ENCODE data around the gene IFIT1B.
"Not testable (repeated sequence)": the region's sequence is repeated elsewhere in the genome, so short reads cannot be mapped to it uniquely, and the experiment has no call there.

IFIT1B gene

DNA sequence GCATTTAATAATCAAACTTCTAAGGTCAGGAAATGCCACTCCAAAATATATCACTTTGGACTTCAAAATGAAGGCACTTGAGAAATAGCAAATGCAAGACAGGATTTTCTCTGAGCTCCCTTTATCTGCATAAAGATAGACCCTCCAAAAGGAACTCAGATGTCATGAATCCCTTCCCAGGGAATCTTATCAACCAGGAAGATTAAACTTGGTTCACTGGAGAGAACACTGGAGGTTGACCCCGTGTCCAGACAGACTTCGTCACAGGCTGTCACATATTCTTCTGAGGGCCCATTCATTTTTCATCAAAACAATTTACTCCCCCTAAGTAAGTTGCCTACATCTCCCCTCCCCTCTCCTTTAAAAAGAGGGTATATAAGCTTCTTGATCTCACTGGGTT, 28.9 kb upstream of the IFIT1B start:
- H3K27ac ChIP-seq (ENCODE audit: poor library complexity, severe bottlenecking): no peak overlapping the region
- H3K4me1 ChIP-seq (ENCODE audit: insufficient read depth, poor library complexity, severe bottlenecking): peaks cover 42% of the 10 kb centered on the region
- TF ChIP-seq CTCF (IDR thresholded peaks at IDR 0.05; ENCODE audit: poor library complexity, severe bottlenecking): no peak
- ATAC-seq (ENCODE audit: low read depth) (no peak), DNase-seq (ENCODE audit: low spot score) (no peak)
- H3K9me3 ChIP-seq (ENCODE audit: severe bottlenecking): no peaks in the 10 kb centered on the region
- H3K4me3 ChIP-seq (ENCODE audit: severe bottlenecking): no peak overlapping the region
- H3K36me3 ChIP-seq (ENCODE audit: low read depth): no peaks in the 10 kb centered on the region
- H3K27me3 ChIP-seq (ENCODE audit: insufficient read depth, poor library complexity, severe bottlenecking): no peaks in the 10 kb centered on the region

- Histone ChIP-seq H3K27ac (ENCODE audit: poor library complexity, severe bottlenecking) (peak overlapping the region; percentile 90), H3K4me1 (ENCODE audit: insufficient read depth, poor library complexity, severe bottlenecking) (peaks cover 46% of the 10 kb centered on the region)
- ATAC-seq (ENCODE audit: low read depth); H3K27me3 ChIP-seq (ENCODE audit: insufficient read depth, poor library complexity, severe bottlenecking); DNase-seq (ENCODE audit: low spot score); H3K9me3 ChIP-seq (ENCODE audit: severe bottlenecking); H3K4me3 ChIP-seq (ENCODE audit: severe bottlenecking); H3K36me3 ChIP-seq (ENCODE audit: low read depth): not testable (repeated sequence)
These were observed 27.1 kb upstream of the IFIT1B start for GRCh38 chr10:89350631-89351315.

GRCh38 chr10:89351412-89351779, 26.5 kb upstream of the IFIT1B start:
- Histone ChIP-seq H3K27me3 (ENCODE audit: insufficient read depth, poor library complexity, severe bottlenecking) (no peaks in the 10 kb centered on the region), H3K36me3 (ENCODE audit: low read depth) (no peaks in the 10 kb centered on the region), H3K27ac (ENCODE audit: poor library complexity, severe bottlenecking) (peak overlapping the region; percentile 90), H3K4me3 (ENCODE audit: severe bottlenecking) (no peak overlapping the region), H3K4me1 (ENCODE audit: insufficient read depth, poor library complexity, severe bottlenecking) (peaks cover 41% of the 10 kb centered on the region), H3K9me3 (ENCODE audit: severe bottlenecking) (no peaks in the 10 kb centered on the region)
- no peak for DNase-seq (ENCODE audit: low spot score)
- no peak for TF ChIP-seq CTCF (IDR thresholded peaks at IDR 0.05; ENCODE audit: poor library complexity, severe bottlenecking)
- ATAC-seq (ENCODE audit: low read depth): 0 out of 3 replicates have a peak, but pooled peaks have one; percentile 26

DNA sequence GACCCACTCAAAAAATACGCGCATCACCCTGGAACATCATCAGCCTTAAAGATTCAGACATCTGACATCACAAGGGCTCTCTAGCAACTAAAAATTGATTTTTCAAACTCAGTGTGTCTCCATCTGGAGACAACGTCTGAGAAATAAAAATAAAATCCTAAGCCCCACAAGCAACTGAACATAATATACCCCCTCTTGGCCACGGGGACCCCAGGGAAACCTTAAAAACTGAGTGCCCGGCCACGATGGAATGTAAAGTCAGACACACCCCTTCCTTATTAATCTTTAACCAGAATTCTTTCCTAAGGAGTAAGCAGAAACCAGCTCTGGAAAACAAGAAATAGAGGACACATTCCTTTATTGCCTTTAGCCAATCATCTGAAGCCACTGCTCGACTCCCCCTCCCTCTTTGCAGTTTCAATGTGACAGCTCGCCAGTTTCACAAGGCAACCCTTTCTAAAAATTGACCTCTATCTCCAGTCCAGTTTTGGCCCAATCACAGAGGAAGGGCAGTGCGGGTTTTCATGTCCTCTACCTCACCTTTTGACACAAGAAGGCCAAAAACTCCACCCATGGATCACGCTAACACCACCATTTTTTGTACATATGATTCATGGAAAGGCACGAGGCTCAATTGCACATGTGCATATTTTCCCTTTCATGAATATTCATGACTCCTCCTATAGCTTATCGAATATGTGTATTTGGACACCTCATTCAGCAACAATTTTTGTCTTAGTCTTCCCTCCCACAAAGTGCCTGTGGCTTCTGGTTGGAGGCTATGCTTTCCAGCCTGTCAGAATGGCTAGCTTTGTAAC, 25.9 kb upstream of the IFIT1B start:
- ATAC-seq (ENCODE audit: low read depth): peak; percentile 91
- H3K27ac ChIP-seq (ENCODE audit: poor library complexity, severe bottlenecking): peak overlapping the region; percentile 90
- H3K36me3 ChIP-seq (ENCODE audit: low read depth): no peaks in the 10 kb centered on the region
- no peaks in the 10 kb centered on the region for H3K27me3 ChIP-seq (ENCODE audit: insufficient read depth, poor library complexity, severe bottlenecking)
- no peak for TF ChIP-seq CTCF (IDR thresholded peaks at IDR 0.05; ENCODE audit: poor library complexity, severe bottlenecking)
- H3K4me1 ChIP-seq (ENCODE audit: insufficient read depth, poor library complexity, severe bottlenecking): peaks cover 35% of the 10 kb centered on the region
- H3K4me3 ChIP-seq (ENCODE audit: severe bottlenecking): no peak overlapping the region
- DNase-seq (ENCODE audit: low spot score): peak; percentile 65
- H3K9me3 ChIP-seq (ENCODE audit: severe bottlenecking): no peaks in the 10 kb centered on the region

DNA sequence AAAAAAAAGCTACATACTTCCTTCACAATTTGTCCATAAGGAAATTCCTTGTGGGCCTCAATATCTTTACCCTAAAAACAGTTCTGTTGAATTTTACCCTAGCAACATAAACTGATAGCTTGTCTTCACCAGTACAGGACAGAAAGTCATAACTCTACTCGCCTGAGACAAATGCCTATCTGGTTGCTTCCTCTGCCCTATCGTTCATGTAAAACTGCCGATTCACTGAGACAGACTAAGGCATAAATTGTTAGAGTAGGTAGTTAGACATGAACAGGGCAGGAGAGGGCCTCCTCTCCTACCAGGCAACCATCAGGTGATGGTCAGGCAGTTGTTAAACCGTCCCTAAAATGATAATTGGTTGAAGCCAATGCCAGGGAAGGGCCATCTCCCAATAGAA, 25.1 kb upstream of the IFIT1B start:
- ATAC-seq (ENCODE audit: low read depth): no peak
- Histone ChIP-seq H3K4me3 (ENCODE audit: severe bottlenecking) (no peak overlapping the region), H3K36me3 (ENCODE audit: low read depth) (no peaks in the 10 kb centered on the region), H3K27ac (ENCODE audit: poor library complexity, severe bottlenecking) (peak overlapping the region; percentile 90), H3K27me3 (ENCODE audit: insufficient read depth, poor library complexity, severe bottlenecking) (no peaks in the 10 kb centered on the region), H3K9me3 (ENCODE audit: severe bottlenecking) (no peaks in the 10 kb centered on the region), H3K4me1 (ENCODE audit: insufficient read depth, poor library complexity, severe bottlenecking) (peaks cover 32% of the 10 kb centered on the region)
- no peak for DNase-seq (ENCODE audit: low spot score)
- no peak for TF ChIP-seq CTCF (IDR thresholded peaks at IDR 0.05; ENCODE audit: poor library complexity, severe bottlenecking)

Data from RWPE2 (cell line).